PC-3 (cell line): ENCODE measurements around the gene PLXNA3. TPM values are rescaled to one million over a fixed set of nuclear protein-coding genes. Genes with fewer than 3 reads are reported as not detected.
A peak's percentile ranks its signal among the peaks of the same experiment; 100 is the strongest.

Experiments used
- ATAC-seq: fragments of 200-7000 bp; cut with Tn5 transposase; 2 replicates; pipeline ENCODE4 v1.9.1; 2020; ENCODE audit warnings: mild to moderate bottlenecking, moderate library complexity
- BruUV-seq: library from RNA; stranded (reverse); fragments of 400-500 nt; replicated peaks from 2 replicates; lab custom pipeline; 2021; lab: Mats Ljungman, UMichigan
- CTCF ChIA-PET: fragments of 300-600 bp; sonication (Branson Sonifier 250); formaldehyde crosslinking; loops from one replicate; lab custom pipeline; 2022; ENCODE audit warnings: antibody characterized with exemption; lab: Charles Lee
- POLR2A ChIA-PET: fragments of 300-600 bp; sonication (Branson Sonifier 250); formaldehyde crosslinking; loops from one replicate; lab custom pipeline; 2022; ENCODE audit warnings: antibody characterized with exemption; ENCODE audit not compliant: unreplicated experiment; lab: Charles Lee
- DNase-seq: peaks from one replicate; pipeline ENCODE4 v3.0.0-alpha.2; 2015
- H2AFZ ChIP-seq: fragments of 300-600 bp; sonication (generic); 2 replicates; pipeline ENCODE4 v1.6.0; 2016; ENCODE audit warnings: antibody characterized with exemption, low read length
- H3F3A ChIP-seq: fragments of 300-600 bp; sonication (generic); one replicate; pipeline ENCODE4 v1.6.0; 2017; ENCODE audit warnings: antibody characterized with exemption, low read length, control low read depth, mild to moderate bottlenecking; ENCODE audit not compliant: unreplicated experiment
- H3K27ac ChIP-seq: fragments of 300-600 bp; sonication (generic); 2 replicates; pipeline ENCODE4 v1.5.1; 2016; ENCODE audit warnings: mild to moderate bottlenecking, low read length
- H3K27me3 ChIP-seq: fragments of 300-600 bp; sonication (generic); 2 replicates; pipeline ENCODE4 v1.6.1; 2016; ENCODE audit warnings: low read length, mixed read lengths
- H3K36me3 ChIP-seq: fragments of 300-600 bp; sonication (generic); 2 replicates; pipeline ENCODE4 v1.6.1; 2016; ENCODE audit warnings: low read depth, mixed run types, low read length, mixed read lengths
- H3K4me1 ChIP-seq: fragments of 300-600 bp; sonication (generic); 2 replicates; pipeline ENCODE4 v1.5.1; 2016; ENCODE audit warnings: low read length; ENCODE audit not compliant: insufficient read depth
- H3K4me2 ChIP-seq: fragments of 300-600 bp; sonication (generic); 2 replicates; pipeline ENCODE4 v1.6.0; 2016; ENCODE audit warnings: low read length
- H3K4me3 ChIP-seq: fragments of 300-600 bp; sonication (generic); 2 replicates; pipeline ENCODE4 v1.5.1; 2016; ENCODE audit warnings: mild to moderate bottlenecking, low read length, mixed read lengths
- H3K79me2 ChIP-seq: fragments of 300-600 bp; sonication (generic); 2 replicates; pipeline ENCODE4 v1.6.1; 2017; ENCODE audit warnings: low read length, mixed read lengths
- H3K9ac ChIP-seq: fragments of 300-600 bp; sonication (generic); 2 replicates; pipeline ENCODE4 v1.6.0; 2016; ENCODE audit warnings: mild to moderate bottlenecking, low read length
- H3K9me2 ChIP-seq: fragments of 300-600 bp; sonication (generic); replicated peaks from 2 replicates; pipeline ENCODE4 v1.6.1; 2016; ENCODE audit warnings: mixed run types, low read length, mixed read lengths
- H3K9me3 ChIP-seq: fragments of 300-600 bp; sonication (generic); 2 replicates; pipeline ENCODE4 v1.6.1; 2016; ENCODE audit warnings: low read length, mixed read lengths
- H4K20me1 ChIP-seq: fragments of 300-600 bp; sonication (generic); 2 replicates; pipeline ENCODE4 v1.6.1; 2016; ENCODE audit warnings: low read length, mixed read lengths
- EZH2 ChIP-seq: fragments of 300-600 bp; sonication (generic); IDR thresholded peaks from one replicate; pipeline ENCODE4 v1.6.1; 2017; ENCODE audit warnings: antibody characterized with exemption, mild to moderate bottlenecking, low read length; ENCODE audit not compliant: unreplicated experiment
- EZH2phosphoT487 ChIP-seq: fragments of 300-600 bp; sonication (generic); IDR thresholded peaks from 2 replicates; pipeline ENCODE4 v1.6.1; 2018; ENCODE audit warnings: mild to moderate bottlenecking, antibody characterized with exemption, low read length, borderline replicate concordance
- intact Hi-C: fragments of 100-400 bp; cut with micrococcal nuclease; formaldehyde crosslinking; loops from 2 replicates; pipeline ENCODE4 v1.9.0; 2023
- microRNA-seq: library from miRNA; unstranded; fragments of <30 nt; microRNA quantifications from one replicate; pipeline ENCODE4 v1.1.0, GENCODE V29; 2020; ENCODE audit not compliant: unreplicated experiment
- total RNA-seq: library from RNA; depleted of rRNA; stranded (reverse); fragments of >200 nt; gene quantifications from 2 replicates; pipeline ENCODE4 v1.2.3, GENCODE V29; 2014; rRNA removed
- TF ChIP-seq, protein P1 (sequence below): fragments of 300-600 bp; sonication (generic); conservative IDR thresholded peaks from 2 replicates; pipeline ENCODE4 v1.5.1; 2017; ENCODE audit warnings: antibody characterized with exemption, low read depth, mild to moderate bottlenecking, low read length

PLXNA3 gene
- total RNA-seq, 1 experiment from 2014 or later: 5.3 TPM

DNA sequence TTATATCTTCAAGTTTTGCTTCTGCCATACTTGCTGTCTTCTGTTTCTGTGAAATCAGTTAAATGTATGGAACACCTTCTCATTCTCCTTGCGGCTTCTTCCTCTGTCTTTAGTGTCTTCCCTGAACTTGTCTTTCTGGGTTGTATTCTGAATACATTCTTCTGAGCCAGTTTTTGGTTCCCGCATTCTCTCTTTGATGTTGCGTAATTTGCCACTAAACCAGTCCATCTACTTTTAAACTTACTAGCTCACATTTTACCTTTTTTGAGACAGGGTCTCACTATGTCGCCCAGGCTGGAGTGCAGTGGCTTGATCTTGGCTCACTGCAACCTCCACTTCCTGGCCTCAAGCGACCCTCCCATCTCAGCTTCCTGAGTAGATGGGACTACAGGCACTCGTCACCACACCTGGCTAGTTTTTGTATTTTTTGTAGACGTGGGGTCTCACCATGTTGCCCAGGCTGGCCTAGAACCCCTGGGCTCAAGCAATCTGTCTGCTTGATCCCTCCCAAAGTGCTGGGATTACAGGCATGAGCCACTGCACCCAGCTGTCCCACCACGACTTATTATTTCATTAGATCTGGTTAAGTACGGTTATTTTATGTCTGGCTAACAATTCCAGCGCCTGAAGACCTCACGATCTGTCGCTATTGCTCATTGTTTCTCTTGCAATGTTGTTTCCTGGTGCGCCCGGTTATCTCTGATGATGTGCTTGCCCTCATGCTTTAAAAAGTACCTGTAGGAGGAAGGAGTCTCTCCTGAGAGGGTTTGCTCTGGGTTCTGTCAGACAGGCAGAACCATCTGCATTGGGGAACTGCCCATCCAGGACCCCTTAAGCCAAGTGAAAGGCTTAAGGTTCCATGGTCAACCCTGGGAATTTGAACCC is 67.8 kb downstream of the PLXNA3 start:
- no peaks in the 10 kb centered on the region for H3K79me2 ChIP-seq
- H3K9me2 ChIP-seq: no peaks in the 10 kb centered on the region
- intact Hi-C loops: no loop called here
- no peak overlapping the region for H3K9ac ChIP-seq
- DNase-seq: peak; percentile 57
- ChIA-PET POLR2A (no interaction called here), CTCF (no interaction called here)
- no peak overlapping the region for H3K4me2 ChIP-seq
- H3K4me1 ChIP-seq: peaks cover 19% of the 10 kb centered on the region
- H3K4me3 ChIP-seq: no peak overlapping the region
- H3K36me3 ChIP-seq: no peaks in the 10 kb centered on the region
- no peak overlapping the region for H3K27ac ChIP-seq
- H3F3A ChIP-seq: no peaks in the 10 kb centered on the region
- ATAC-seq: no peak
- no TSS peak for BruUV-seq
- TF ChIP-seq EZH2phosphoT487 (no peak), EZH2 (no peak)
- TF ChIP-seq, protein P1, sequence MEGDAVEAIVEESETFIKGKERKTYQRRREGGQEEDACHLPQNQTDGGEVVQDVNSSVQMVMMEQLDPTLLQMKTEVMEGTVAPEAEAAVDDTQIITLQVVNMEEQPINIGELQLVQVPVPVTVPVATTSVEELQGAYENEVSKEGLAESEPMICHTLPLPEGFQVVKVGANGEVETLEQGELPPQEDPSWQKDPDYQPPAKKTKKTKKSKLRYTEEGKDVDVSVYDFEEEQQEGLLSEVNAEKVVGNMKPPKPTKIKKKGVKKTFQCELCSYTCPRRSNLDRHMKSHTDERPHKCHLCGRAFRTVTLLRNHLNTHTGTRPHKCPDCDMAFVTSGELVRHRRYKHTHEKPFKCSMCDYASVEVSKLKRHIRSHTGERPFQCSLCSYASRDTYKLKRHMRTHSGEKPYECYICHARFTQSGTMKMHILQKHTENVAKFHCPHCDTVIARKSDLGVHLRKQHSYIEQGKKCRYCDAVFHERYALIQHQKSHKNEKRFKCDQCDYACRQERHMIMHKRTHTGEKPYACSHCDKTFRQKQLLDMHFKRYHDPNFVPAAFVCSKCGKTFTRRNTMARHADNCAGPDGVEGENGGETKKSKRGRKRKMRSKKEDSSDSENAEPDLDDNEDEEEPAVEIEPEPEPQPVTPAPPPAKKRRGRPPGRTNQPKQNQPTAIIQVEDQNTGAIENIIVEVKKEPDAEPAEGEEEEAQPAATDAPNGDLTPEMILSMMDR: no peak
- H2AFZ ChIP-seq: no peak overlapping the region
- H4K20me1 ChIP-seq: no peaks in the 10 kb centered on the region
- H3K27me3 ChIP-seq: no peaks in the 10 kb centered on the region
- no peaks in the 10 kb centered on the region for H3K9me3 ChIP-seq

DNA sequence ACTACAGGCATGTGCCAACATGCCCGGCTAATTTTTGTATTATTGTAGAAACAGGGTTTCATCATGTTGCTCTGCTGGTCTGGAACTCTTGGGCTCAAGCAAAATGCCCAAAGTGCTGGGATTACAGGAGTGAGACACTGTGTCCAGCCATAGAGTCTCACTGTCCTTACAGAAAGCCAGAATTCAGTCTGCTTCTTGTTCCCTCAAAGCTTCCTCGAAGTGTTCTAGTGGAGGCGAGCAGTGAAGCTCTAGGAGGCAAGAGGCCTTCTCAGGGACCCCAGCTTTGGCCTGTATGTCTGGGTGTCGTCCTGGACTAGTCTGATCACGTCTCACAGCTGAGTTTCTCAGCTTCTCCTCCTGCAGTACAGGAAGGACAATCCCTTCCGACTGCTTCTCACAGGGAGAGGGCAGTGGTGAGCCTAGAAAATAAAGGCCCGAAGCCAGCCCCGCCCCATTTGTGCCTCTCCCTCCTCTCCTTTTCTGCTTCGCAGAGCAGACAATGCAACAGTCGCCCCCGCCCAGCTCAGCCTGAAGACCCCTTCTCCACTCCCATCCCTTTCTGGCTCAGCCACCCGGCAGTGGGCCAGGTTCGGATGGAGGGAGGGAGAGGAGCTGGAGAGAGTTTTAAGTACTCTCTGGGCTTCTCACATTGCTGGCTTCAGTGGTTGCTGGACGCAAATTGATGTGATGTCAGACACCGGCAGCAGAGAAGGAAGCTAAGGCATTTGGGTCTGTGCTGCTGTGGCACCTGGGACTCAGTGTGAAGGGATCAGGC is 69.0 kb downstream of the PLXNA3 start:
- no TSS peak for BruUV-seq
- peak overlapping the region; percentile 77 for H2AFZ ChIP-seq

More for the DNA sequence above, 69.0 kb downstream of the PLXNA3 start:
- Histone ChIP-seq H3K9me2 (no peaks in the 10 kb centered on the region), H3K27me3 (no peaks in the 10 kb centered on the region), H3K79me2 (no peaks in the 10 kb centered on the region), H3K9me3 (no peaks in the 10 kb centered on the region), H3K4me2 (peak overlapping the region; percentile 91), H3K9ac (peak overlapping the region; percentile 34), H4K20me1 (no peaks in the 10 kb centered on the region), H3K4me3 (peak overlapping the region; percentile 65), H3K27ac (no peak overlapping the region), H3K36me3 (no peaks in the 10 kb centered on the region), H3K4me1 (peaks cover 19% of the 10 kb centered on the region), H3F3A (no peaks in the 10 kb centered on the region)
- peak; percentile 90 for ATAC-seq
- intact Hi-C loops: no loop called here
- peak; percentile 82 for DNase-seq
- POLR2A ChIA-PET: interaction anchor here (0.6 to 0.7 kb wide), 2 partner anchors 153 to 507 kb away, joined by 3 read pairs; no protein-coding TSS in a partner anchor
- TF ChIP-seq, protein P1: peak; percentile 62
- TF ChIP-seq EZH2: no peak
- no peak for TF ChIP-seq EZH2phosphoT487
- CTCF ChIA-PET: interaction anchor here (0.6 to 0.7 kb wide), 4 partner anchors 15 to 99 kb away, joined by 3 to 5 read pairs (median 4); partner anchors contain the start of gene SLC10A3

Small RNA genes lying within 50 kb of the gene (microRNA-seq; reads per million reads assigned to microRNA genes)
- 1.0 reads per million for gene MIR6858

Other genes starting within 250 kb of the PLXNA3 start
- not detected in 2 replicates for gene OPN1MW2, start 238.5 kb upstream of the PLXNA3 start, total RNA-seq
- gene OPN1MW3, start 200.7 kb upstream of the PLXNA3 start, total RNA-seq: not detected in 2 replicates
- gene TEX28, start 163.2 kb upstream of the PLXNA3 start, total RNA-seq: 0.11 TPM in 1 of 2 replicates, not detected in the other
- gene TKTL1, start 162.5 kb upstream of the PLXNA3 start, total RNA-seq: not detected in 2 replicates
- 2,058 and 3,170 TPM in 2 replicates for gene FLNA, start 83.6 kb upstream of the PLXNA3 start, total RNA-seq
- gene EMD, start 79.0 kb upstream of the PLXNA3 start, total RNA-seq: 46.8 and 49.0 TPM in 2 replicates
- gene RPL10, start 59.9 kb upstream of the PLXNA3 start, total RNA-seq: 2,879 and 3,401 TPM in 2 replicates
- 29.8 TPM in 2 replicates for gene DNASE1L1, start 49.0 kb upstream of the PLXNA3 start, total RNA-seq
- 39.4 and 41.5 TPM in 2 replicates for gene TAFAZZIN, start 46.7 kb upstream of the PLXNA3 start, total RNA-seq
- gene ATP6AP1, start 29.6 kb upstream of the PLXNA3 start, total RNA-seq: 68.7 and 94.0 TPM in 2 replicates
- 96.1 and 97.1 TPM in 2 replicates for gene GDI1, start 21.1 kb upstream of the PLXNA3 start, total RNA-seq
- gene FAM50A, start 14.1 kb upstream of the PLXNA3 start, total RNA-seq: 53.8 and 76.7 TPM in 2 replicates
- gene LAGE3, start 21.0 kb downstream of the PLXNA3 start, total RNA-seq: 82.8 and 87.4 TPM in 2 replicates
- gene UBL4A, start 28.3 kb downstream of the PLXNA3 start, total RNA-seq: 92.3 and 101 TPM in 2 replicates
- gene SLC10A3, start 32.3 kb downstream of the PLXNA3 start, total RNA-seq: 42.1 and 50.6 TPM in 2 replicates
- gene FAM3A, start 58.0 kb downstream of the PLXNA3 start, total RNA-seq: 69.2 and 88.0 TPM in 2 replicates
- gene G6PD, start 88.6 kb downstream of the PLXNA3 start, total RNA-seq: 121 and 147 TPM in 2 replicates
- gene IKBKG, start 89.3 kb downstream of the PLXNA3 start, total RNA-seq: 34.3 and 39.6 TPM in 2 replicates
- gene CTAG1A, start 126.9 kb downstream of the PLXNA3 start, total RNA-seq: not detected in 2 replicates
- gene CTAG1B, start 161.0 kb downstream of the PLXNA3 start, total RNA-seq: not detected in 2 replicates
- gene CTAG2, start 195.3 kb downstream of the PLXNA3 start, total RNA-seq: not detected in 2 replicates